ENCODE measurements around the gene RAB10.
"Not testable (repeated sequence)": the region's sequence is repeated elsewhere in the genome, so short reads cannot be mapped to it uniquely, and the experiment has no call there.

The RAB10 gene

DNA sequence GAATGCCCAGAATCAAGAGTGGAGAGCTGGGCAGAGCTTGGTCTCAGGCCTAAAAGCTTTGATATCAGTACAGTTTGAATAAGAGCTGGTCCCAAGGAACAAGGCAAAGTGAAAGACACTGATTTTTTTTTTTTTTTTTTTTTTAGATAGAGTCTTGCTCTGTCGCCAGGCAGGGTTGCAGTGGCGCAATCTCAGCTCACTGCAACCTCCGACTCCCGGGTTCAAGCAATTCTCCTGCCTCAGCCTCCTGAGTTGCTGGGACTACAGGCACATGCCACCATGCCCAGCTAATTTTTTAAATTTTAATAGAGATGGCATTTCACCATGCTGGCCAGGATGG, 17.2 kb upstream of the RAB10 start:
- not testable (repeated sequence) for DNase-seq

DNA sequence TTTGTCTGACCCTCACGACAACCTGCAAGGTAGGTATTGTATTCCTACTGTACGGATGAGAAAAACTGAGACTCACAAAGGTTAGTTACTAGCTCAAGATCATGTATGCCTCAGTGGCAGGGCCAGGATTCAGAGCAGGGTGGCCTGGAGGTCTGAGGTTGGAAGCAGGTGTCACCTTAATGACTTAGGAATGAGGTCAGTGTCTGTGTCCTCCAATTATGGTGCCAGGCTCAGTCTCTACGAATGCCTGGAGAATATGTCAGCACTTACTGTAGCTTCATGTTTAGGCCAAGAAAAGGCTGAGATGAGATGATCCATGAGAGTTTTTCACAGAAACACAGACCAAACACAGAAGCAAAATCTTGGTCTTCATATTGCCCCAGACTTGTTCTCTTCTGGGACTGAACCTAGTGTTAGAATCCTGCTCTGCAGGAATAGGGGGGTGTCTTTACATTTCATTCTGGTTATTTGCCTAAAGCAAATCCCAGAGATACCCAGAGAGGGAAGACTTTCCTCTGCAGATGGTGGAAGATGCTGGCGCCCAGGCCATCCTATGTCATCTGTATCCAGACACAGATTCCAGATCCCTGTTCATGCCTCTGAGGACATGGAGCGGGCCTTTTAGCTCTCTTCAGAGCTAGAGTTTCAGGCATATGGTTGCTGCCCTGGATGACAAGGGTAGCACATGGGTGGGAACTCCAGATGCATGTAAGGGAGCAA, 16.3 kb upstream of the RAB10 start:
- DNase-seq = no peak

DNA sequence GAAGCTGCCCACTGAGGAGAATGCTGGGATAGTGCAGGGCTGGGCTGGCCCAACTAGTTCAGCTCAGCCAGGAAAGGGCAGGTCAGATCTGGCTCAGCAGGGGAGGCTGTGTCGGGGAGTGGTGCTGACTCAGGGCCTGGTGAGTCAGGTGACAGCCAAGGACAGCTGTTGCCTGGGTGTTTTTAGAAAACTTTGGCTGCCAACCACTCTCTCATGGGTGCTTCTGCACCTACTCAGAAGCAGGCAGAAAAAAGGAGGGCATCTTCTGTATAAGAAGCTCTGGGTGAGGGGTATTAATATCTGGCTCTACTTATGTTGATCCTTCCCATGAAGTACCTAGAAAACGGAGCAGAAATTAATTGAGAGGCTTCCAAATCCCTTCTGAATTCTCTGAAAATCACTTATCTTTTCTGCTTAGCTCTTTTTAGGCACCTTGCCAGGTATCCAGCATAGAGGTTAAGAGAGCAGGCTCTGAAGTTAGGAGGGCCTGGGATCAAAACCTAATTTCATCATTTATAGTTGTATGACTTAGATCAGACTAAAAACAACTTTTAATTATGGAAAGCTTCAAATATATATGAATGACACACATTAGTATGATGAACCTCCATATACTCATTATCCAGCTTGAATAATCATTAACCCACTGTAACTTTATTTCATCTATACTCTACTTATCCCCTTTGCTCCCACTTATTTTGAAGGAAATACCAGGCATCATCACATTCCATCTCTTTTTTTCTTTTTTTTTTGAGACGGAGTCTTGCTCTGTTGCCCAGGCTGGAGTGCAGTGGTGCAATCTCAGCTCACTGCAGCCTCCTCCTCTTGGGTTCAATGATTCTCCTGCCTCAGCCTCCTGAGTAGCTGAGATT, 15.5 kb upstream of the RAB10 start:
- peak; percentile 86 for DNase-seq

DNA sequence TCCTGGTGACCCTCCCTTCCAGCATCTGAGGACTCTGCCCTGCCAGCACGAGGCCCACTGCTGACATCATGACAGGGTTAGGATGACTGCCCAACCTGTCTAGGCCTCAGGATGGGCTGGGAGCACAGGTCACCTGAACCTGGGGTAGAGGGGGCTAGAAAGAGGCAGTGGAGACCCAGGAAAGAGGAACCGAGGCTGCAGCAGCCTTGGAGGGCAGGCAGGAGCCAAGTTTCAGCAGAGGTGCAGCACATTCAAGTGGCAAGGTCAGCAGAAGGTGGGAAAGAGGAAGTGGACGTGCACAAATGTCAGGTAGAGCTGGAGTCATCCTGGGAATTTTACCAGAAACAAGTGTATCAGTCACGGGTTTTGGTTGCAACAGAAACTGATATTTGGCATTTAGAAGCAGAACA, 13.6 kb upstream of the RAB10 start:
- DNase-seq = no peak

DNA sequence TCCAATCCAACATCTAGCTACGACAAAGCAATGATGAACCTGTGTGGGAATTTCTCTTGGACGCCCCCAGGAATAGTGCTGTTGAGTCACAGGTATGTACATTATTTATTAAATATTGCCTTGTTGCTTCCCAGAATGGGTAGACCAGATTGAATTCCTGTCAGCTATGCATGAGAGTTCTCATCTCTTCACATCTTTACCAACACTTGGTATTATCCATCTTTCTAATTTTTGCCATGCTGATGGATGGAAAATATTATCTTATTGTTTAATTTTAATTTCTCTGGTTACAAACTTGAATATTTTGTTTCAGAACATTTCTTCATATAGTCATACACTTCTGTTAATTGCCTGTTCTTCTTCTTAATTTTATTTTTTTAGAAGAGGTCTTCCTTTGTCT, 9.6 kb upstream of the RAB10 start:
- no peak for DNase-seq

DNA sequence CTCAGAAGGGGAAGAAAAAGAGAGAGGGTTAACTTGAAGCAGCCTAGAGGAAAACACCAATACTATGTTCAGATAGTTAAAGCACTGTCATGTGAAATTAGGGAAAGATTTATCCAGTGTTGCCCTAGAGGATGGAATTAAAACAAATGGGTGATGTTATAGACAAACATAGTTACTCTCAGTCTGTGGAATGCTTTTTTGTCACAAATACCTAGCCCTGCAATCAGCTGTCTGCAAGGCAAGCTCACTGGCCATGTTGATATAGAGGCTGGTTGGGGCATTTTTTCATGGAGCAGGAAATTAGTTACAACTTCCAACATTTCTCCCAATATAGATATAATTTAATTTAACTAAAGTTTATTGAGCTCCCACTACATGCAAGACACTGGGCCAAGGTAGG, 8.4 kb upstream of the RAB10 start:
- no peak for DNase-seq

DNA sequence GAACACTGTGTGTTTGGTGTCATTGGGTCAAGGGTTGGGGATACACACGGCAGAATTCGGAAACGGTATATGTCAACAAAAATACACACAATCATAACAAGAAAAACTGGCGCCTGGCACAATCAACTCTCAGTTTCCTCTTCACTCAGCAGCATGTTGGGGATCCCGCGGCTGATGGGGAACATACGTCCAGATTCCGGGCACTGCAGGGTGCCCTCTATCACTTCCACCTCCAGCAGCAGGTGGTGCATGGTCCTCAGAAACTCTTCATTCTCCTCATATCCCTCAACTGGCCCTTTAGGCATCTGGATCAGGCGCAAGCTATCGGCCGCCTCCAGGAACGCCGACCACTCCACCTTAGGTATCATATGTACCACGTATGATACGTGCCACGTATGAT, 5.8 kb upstream of the RAB10 start:
- not testable (repeated sequence) for DNase-seq

DNA sequence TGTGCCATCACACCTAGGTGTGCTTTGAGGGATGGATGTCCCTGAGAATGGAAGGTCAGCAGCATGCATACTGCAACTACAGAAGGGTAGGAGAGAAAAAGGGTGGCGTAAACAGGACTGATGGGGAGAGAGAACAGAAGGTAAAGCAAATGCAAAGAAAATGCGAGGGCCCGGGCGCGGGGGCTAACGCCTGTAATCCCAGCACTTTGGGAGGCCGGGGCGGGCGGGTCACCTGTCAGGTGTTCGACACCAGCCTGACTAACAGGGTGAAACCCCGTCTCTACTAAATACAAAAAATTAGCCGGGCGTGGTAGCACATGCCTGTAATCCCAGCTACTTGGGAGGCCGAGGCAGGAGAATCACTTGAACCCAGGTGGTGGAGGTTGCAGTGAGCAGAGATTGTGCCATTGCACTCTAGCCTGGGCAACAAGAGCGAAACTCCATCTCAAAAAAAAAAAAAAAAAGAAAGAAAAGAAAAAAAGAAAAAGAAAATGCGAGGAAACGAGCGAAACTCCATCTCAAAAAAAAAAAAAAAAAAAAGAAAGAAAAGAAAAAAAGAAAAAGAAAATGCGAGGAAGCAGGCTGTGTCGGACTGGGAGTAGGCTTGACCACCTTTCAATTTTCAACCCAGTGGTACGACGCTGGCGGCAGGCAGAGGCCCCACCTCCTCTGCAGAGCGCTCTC, 1.2 kb upstream of the RAB10 start:
- not testable (repeated sequence) for DNase-seq

DNA sequence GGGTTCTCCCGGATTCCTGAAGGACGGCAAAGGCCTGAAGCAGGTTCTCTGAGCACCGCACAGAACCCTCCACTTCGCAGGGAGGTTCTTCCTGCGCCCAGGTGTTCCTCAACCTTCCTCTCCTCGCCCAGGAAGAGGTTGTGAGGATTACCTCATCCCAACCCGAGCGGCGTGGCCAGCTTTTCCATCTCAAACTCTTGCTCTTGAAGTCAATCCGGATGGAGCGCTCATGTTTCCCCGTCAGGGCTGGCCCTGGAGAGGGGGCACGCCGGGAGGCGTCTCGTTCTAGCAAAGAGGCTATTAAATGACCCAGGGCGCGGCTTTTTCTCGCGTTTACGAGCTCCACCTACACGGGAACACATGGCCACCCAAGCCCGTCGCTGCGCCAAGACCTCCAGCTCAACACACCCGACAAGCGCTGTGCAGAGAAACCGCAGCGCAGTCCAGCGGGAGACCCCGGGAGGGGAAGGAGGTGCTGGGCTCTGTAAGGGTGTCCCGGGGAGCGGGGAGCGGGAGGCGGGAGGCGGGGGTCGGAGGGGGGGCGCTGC, 540 bp upstream of the RAB10 start:
- DNase-seq = peak; percentile 95

DNA sequence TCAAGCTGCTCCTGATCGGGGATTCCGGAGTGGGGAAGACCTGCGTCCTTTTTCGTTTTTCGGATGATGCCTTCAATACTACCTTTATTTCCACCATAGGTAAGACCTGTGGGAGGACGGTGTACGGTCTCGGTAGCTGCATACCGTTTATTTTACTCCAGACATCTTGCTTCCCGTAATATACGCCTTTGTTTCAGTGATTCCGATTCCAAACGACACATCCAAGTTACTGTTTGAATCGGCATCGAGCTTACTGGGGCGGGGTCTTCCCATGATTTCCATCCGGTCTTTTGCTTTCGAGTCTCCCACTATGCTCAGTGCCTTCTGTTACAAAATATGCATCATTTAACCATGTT, 731 bp downstream of the RAB10 start:
- no peak for DNase-seq

DNA sequence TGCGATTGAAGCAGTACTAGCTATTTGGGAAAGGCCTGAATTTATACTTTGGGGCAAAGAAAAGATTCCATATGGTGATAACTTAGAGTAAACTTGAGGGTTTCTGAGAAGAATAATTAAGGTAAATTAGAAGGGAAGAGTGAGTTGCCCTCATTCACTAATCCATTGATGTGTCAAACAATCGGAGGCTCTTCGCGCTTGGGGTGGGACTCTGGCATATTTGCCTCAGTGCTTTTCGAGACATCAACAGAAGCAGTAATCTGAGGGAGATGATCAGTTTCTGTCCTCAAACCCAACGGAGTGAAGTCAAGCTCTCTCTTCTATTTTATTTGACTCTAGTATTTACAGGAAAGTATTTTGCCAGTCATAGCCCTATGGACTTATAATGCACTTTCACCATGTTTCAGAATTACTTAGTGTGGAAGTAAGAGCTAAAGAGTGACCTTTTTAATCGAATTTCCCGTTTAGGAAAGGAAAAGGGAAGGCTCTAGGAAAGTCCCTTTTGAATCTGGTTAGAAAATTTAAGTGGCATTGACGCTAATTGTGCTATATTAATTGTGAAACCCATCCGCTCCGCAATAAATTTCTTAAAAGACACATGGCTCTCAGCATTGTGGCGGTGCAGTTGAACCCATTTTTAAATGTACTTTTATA, 1.3 kb downstream of the RAB10 start:
- DNase-seq = no peak

DNA sequence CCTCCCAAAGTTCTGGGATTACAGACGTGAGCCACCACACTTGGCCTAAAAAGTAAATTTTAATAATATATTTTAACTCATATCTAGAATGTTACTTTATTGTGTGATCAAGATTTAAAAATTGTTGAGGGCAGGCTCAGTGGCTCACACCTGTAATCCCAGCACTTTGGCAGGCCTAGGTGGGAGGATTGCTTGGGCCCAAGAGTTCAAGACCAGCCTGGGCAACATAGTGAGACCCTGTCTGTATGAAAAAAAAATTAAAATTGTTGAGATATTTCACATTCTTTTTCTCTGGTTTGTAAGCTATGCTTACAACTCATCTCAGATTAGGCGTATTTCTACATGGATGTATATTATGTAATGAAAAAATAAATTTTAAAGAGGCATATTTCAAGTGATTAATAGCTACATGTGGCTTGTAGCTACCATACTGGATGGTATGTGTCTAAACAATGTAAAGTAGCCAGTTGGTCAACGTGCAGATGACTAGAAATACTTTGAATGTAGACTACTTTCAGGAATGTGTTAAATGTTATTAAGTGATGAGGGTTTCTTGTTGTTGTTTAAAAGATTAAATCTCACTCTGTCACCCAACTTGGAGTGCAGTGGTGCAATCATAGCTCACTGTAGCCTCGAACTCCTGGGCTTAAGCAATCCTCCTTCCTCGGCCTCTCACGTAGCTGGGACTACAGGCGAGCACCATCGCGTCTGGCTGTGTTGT, 5.9 kb downstream of the RAB10 start:
- DNase-seq = no peak

DNA sequence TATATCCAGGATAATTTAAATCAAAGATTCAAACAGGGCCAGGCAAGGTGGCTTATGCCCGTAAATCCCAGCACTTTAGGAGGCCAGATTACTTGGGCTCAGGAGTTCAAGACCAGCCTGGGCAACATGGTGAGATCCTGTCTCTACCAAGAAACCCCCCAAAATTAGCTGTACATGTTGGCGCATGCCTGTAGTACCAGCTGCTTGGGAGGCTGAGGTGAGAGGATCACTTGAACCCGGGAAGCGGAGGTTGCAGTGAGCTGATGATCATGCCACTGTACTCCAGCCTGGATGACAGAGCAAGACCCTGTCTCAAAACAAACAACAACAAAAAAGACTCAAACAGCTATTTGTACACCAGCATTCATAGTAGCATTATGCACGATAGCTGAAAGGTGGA, 9.2 kb downstream of the RAB10 start:
- no peak for DNase-seq

DNA sequence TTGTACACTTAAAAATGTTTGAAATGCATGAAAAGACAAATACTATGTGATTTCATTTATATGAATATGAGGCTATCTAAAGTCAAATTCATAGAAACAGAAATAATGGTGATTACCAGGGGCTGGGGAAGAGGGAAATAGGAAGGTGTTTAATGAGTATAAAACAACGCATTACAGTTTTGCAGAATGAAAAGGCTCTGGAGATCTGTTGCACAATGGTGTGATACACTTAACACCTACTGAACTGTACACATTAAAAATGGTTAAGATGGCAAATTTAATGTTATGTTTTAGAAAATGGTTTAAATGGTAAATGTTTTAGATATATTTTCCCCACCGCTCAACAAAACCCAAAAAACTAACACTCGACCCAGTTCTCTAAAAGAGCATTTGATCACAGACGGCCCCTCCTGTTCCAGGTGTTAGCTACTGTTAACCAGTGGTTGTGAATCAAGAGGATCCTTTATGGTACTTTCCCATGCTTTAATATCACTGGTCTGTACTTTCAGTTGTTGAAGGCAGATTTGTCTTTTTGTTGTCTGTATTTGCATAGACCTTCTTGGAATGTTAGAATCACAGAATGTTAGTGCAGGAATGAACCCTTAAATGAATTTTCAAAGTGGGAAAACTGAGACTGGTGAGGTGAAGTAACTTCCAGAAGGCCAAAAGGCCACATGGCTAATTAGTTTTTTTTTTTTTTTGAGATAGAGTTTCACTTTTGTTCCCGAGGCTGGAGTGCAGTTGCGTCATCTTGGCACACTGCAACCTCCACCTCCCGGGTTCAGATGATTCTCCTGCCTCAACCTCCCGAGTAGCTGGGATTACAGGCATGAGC, 10.2 kb downstream of the RAB10 start:
- DNase-seq = no peak

DNA sequence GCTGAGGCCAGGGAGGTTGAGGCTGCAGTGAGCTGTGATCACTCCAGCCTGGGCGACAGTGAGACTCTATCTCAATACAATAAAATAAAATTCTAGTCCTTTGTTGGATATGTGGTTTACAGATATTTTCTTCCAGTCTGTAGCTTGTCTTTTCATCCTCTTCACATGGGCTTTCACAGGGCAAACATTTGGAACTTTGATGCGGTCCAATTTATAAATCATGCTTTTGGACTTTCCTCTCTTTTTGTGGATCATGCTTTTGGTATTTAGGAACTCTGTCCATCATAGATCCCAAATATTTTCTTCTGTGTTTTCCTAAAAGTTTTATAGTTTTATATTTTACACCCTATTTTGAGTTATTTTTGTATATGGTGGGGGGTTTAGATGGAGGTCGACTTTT, 14.9 kb downstream of the RAB10 start:
- no peak for DNase-seq

DNA sequence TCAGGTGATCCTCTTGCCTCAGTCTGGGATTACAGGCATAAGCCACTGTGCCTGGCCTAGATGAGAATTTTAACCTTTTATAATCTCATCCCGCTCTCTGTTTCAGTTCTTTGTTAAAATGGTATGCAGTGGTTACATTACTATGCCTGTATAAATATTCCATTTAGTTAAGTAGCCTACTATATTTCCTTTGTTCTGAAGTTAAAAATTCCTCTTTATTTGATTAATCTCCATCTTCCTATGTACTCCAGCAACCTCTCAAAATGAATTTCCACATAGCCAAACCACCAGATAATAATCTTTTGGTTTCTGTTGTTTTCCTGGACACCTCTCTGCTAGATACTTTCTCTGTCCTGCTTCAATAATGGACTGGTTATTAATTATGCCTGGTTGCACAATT, 15.8 kb downstream of the RAB10 start:
- DNase-seq = no peak

DNA sequence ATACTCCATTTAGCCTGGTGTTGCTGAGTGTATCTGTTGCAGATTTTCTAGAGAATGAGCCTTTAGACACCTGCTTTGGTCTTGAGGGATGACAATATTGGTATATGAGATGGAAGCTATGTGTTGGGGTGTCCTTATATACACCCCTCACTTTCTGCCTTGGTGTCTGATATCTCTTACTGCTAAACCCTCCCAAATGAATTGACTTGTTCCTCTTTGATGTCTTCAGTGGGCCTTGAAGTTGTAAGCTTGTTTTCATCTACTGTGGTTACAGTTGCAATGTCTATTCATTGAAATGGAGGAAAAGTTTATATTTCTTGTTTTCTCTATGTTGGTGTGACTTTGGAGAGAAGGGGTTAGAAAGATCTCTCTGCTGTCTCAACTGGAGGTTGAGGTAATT, 18.9 kb downstream of the RAB10 start:
- no peak for DNase-seq

DNA sequence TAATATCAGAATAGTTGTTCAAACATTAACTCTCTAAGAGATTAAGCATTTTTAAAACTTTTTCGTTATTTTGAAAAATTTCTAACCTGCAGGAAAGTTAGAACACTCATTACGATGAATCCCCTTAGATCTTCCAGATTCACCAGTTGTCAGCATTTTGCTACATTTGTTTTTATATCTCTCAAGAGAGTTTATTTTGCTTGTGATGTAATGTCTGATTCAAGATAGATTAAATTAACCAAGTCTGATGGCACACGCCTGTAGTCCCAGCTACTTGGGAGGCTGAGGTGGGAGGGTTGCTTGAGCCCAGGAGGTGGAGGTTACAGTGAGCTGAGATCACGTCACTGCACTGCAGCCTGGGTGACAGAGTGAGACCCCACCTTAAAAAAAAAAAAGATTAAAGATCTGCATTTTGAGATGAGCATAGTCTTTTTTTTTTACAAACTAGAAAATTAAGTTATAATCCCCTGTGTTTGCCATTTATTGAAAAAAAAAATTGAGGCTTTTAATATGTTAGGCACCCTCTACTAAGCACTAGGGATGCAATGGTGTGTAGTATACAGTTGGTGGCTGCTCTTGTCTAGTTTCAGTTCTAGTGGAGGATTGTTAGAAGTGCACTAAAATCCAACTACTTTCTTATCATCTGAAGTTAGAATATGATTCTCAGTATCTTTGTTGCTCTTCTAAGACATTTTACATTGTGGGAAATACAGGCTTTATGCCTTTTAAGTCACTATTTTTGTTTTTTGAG, 20.9 kb downstream of the RAB10 start:
- DNase-seq = no peak

DNA sequence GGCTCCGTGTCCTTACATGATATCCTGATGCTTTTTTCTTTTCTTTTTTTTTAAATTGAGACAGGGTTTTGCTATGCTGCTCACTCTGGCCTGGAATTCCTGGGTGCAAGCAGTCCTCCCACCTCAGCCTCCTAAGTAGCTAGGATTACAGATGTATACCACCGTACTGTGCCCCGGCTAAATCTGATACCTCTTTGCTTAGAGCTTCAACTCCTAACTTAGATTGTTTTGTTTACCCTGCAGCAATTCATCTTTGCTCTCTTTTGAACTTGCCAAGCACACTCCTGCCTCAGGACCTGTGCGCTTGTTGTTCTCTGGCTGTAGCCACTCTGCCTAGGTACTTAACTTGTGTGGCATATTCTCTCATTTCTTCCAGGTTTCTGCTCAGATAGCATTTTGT, 24.5 kb downstream of the RAB10 start:
- no peak for DNase-seq

DNA sequence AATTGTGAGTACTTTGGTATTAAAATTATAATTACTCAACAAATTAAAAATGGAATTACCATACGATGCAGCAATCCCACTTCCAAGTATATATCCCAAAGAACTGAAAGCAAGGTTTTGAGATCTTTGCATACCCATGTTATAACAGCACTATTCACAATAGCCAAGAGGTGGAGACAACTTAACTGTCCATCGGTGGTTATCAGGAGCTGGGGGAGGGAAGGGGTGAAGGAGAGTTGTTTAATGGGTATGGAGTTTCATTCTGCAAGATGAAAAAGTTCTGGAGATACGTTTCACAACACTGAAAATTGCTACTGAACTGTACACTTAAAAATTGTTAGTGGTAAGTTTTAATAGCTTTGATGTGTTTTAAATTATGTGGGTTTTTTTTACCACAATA, 25.7 kb downstream of the RAB10 start:
- no peak for DNase-seq

DNA sequence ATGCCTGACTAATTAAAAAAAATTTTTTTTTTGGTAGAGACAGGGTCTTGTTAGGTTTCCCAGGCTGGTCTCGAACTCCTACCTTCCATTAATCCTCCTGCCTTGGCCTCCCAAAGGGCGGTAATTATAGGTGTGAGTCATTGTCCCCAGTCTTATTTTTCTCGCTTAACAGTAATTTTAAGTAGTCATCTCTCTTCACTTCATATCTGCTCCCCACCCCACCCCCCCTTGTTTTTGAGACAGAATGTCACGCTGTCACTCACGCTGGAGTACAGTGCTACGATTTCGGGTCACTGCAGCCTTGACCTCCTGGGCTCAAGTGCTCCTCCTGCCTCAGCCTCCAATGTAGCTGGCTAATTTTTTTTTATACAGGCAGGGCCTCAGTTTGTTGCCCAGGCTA, 27.7 kb downstream of the RAB10 start:
- DNase-seq = no peak
